Frontal cortex (tissue), 4 donors: ENCODE measurements around the gene IFNGR2. TPM values are rescaled to one million over a fixed set of nuclear protein-coding genes. Genes with fewer than 3 reads are reported as not detected.
A peak's percentile ranks its signal among the peaks of the same experiment; 100 is the strongest.
"Not testable (repeated sequence)": the region's sequence is repeated elsewhere in the genome, so short reads cannot be mapped to it uniquely, and the experiment has no call there.

ENCODE experiments used
- DNase-seq, 2 donors: peaks; one replicate each; pipeline ENCODE4 v3.0.0; 2012; ENCODE audit warnings: low spot score in 2 of 2
- FAIRE-seq: peaks from 2 replicates; lab custom pipeline; 2012; peaks lifted over from hg19 to GRCh38; lab: Jason Lieb, UNC
- total RNA-seq: library from RNA; depleted of rRNA; stranded (reverse); fragments of >200 nt; gene quantifications from one replicate; pipeline ENCODE4 v1.2.3, GENCODE V29; 2014
- donor health status: control.
- donor health status: control.
- donor health status: control.

The IFNGR2 gene
- total RNA-seq, 1 donor from 2014 or later = 60.3 TPM

- DNase-seq (no peak), FAIRE-seq (no peak)
These were observed 28.6 kb upstream of the IFNGR2 start for GRCh38 chr21:33374450-33375096.

GRCh38 chr21:33375101-33375644 lies 28.0 kb upstream of the IFNGR2 start:
- FAIRE-seq (no peak), DNase-seq (no peak)

- DNase-seq = no peak
- FAIRE-seq = no peak
These were observed 25.8 kb upstream of the IFNGR2 start for GRCh38 chr21:33377221-33377920.

- FAIRE-seq = no peak
- no peak for DNase-seq
These were observed 25.1 kb upstream of the IFNGR2 start for GRCh38 chr21:33378081-33378480.

- DNase-seq, FAIRE-seq: not testable (repeated sequence)
These were observed 23.3 kb upstream of the IFNGR2 start for GRCh38 chr21:33379934-33380333.

- DNase-seq (peak in 1 of 2 donors; percentile 62), FAIRE-seq (no peak)
These were observed 22.7 kb upstream of the IFNGR2 start for GRCh38 chr21:33380483-33380998.

GRCh38 chr21:33381381-33381780 lies 21.8 kb upstream of the IFNGR2 start:
- not testable (repeated sequence) for FAIRE-seq, DNase-seq

GRCh38 chr21:33383056-33383888 lies 19.9 kb upstream of the IFNGR2 start:
- DNase-seq (no peak), FAIRE-seq (no peak)

- DNase-seq = no peak
- no peak for FAIRE-seq
These were observed 18.3 kb upstream of the IFNGR2 start for GRCh38 chr21:33384841-33385331.

- DNase-seq = no peak
- FAIRE-seq = no peak
These were observed 16.9 kb upstream of the IFNGR2 start for GRCh38 chr21:33386222-33386784.

GRCh38 chr21:33387294-33387693 lies 15.9 kb upstream of the IFNGR2 start:
- FAIRE-seq (no peak), DNase-seq (no peak)

GRCh38 chr21:33388188-33388587 lies 15.0 kb upstream of the IFNGR2 start:
- no peak for DNase-seq
- FAIRE-seq = no peak

- FAIRE-seq = no peak
These were observed 12.7 kb upstream of the IFNGR2 start for GRCh38 chr21:33390479-33390878.

GRCh38 chr21:33391656-33392055 lies 11.6 kb upstream of the IFNGR2 start:
- FAIRE-seq (no peak), DNase-seq (no peak)

More at GRCh38 chr21:33390479-33390878, 12.7 kb upstream of the IFNGR2 start:
- DNase-seq = no peak

- FAIRE-seq = no peak
- no peak for DNase-seq
These were observed 10.8 kb upstream of the IFNGR2 start for GRCh38 chr21:33392284-33392985.

GRCh38 chr21:33393348-33393747 lies 9.9 kb upstream of the IFNGR2 start:
- DNase-seq (no peak), FAIRE-seq (no peak)

GRCh38 chr21:33394260-33394659 lies 9.0 kb upstream of the IFNGR2 start:
- DNase-seq (no peak), FAIRE-seq (no peak)

GRCh38 chr21:33395891-33396331 lies 7.3 kb upstream of the IFNGR2 start:
- DNase-seq (no peak), FAIRE-seq (no peak)

- FAIRE-seq = no peak
- DNase-seq = no peak
These were observed 6.8 kb upstream of the IFNGR2 start for GRCh38 chr21:33396436-33396835.
